ENCODE results near the gene ARMCX5. TPM values are rescaled to one million over a fixed set of nuclear protein-coding genes. Genes with fewer than 3 reads are reported as not detected.

The ARMCX5 gene
- total and polyA plus RNA-seq, 2 of the 8 experiments (the other 6 are each of a cell fraction or from before 2014, with no cell fraction given) = 8.6 to 10.9 TPM

- Histone ChIP-seq H2BK15ac (ENCODE audit: low read length) (no peak overlapping the region), H3K18ac (ENCODE audit: extremely low read depth, low read length) (no peak overlapping the region), H4K20me1 (replicated peaks in 1 of 2; ENCODE audit: control insufficient read depth in 1 of 2, insufficient read depth in 2 of 2, low read length in 2 of 2) (no peaks in the 10 kb centered on the region), H3K9me3 (ENCODE audit: insufficient read depth in 2 of 2, low read depth in 1 of 2, low read length in 1 of 2) (no peaks in the 10 kb centered on the region), H4K8ac (ENCODE audit: extremely low read depth, insufficient read depth, low read length) (no peak overlapping the region), H3K4ac (replicated peaks; ENCODE audit: insufficient read length, low read depth, low read length) (no peak overlapping the region), H3K56ac (replicated peaks; ENCODE audit: insufficient read length, low read depth, low read length) (no peak overlapping the region), H2BK12ac (ENCODE audit: low read depth, low read length) (no peak overlapping the region), H2BK5ac (ENCODE audit: low read depth, low read length) (no peak overlapping the region), H3K23me2 (ENCODE audit: low read depth, low read length) (no peaks in the 10 kb centered on the region), H3K79me2 (ENCODE audit: control insufficient read depth in 1 of 2, insufficient read depth in 2 of 2, low read length in 2 of 2) (no peaks in the 10 kb centered on the region; a peak in 1 of 4 replicates), H3K9ac (replicated peaks in 1 of 4; ENCODE audit: extremely low read depth in 1 of 4, low read depth in 3 of 4, low read length in 3 of 4) (no peak overlapping the region), H3K4me2 (ENCODE audit: insufficient read depth in 1 of 2, low read depth in 2 of 2, low read length in 2 of 2) (no peak overlapping the region), H4K91ac (replicated peaks; ENCODE audit: insufficient read length, low read length) (no peak overlapping the region), H2BK20ac (ENCODE audit: low read length) (no peak overlapping the region), H2BK120ac (replicated peaks; ENCODE audit: low read depth, low read length) (no peak overlapping the region), H3K79me1 (ENCODE audit: low read depth, low read length) (no peaks in the 10 kb centered on the region), H3K27ac (ENCODE audit: low read depth, low read length) (no peak overlapping the region), H3K4me3 (ENCODE audit: extremely low read depth in 1 of 4, insufficient read depth in 2 of 4, low read depth in 3 of 4, low read length in 4 of 4) (no peak overlapping the region), H3K23ac (ENCODE audit: insufficient read length) (no peak overlapping the region), H3K36me3 (ENCODE audit: control insufficient read depth in 2 of 4, insufficient read depth in 4 of 4, low read length in 3 of 4) (no peaks in the 10 kb centered on the region; a peak in 1 of 8 replicates), H3K14ac (ENCODE audit: insufficient read length) (no peak overlapping the region), H2AFZ (ENCODE audit: low read length) (no peak overlapping the region), H4K5ac (ENCODE audit: insufficient read length, low read depth, low read length) (no peak overlapping the region), H3K27me3 (replicated peaks in 1 of 4; ENCODE audit: control insufficient read depth in 3 of 4, extremely low read depth in 1 of 4, insufficient read depth in 3 of 4, low read length in 3 of 4) (no peaks in the 10 kb centered on the region), H3K4me1 (replicated peaks in 1 of 4; ENCODE audit: control insufficient read depth in 3 of 4, insufficient read depth in 4 of 4, low read length in 3 of 4) (no peaks in the 10 kb centered on the region), H2AK5ac (ENCODE audit: low read depth, low read length) (no peak overlapping the region)
- DNase-seq (ENCODE audit: low read depth in 1 of 2, low spot score in 2 of 2) = no peak
- TF ChIP-seq SRF (IDR thresholded peaks at IDR 0.05; ENCODE audit: low read depth, low read length) = no peak
- 100% methylated on average over 1 of the region's 1 CpG; no CpG with 5 or more reads in 1 of the 2 experiments for WGBS, 2 experiments (ENCODE audit: extremely low coverage in 1 of 2, insufficient coverage in 1 of 2, insufficient read length in 1 of 2, insufficient replicate concordance in 2 of 2, low coverage in 1 of 2, low lambda C conversion rate in 2 of 2, missing lambda C conversion rate in 1 of 2)
- POLR2A ChIA-PET (ENCODE audit: partially characterized antibody) = no interaction called here
- CTCF ChIA-PET (ENCODE audit: partially characterized antibody) = no interaction called here
- FAIRE-seq = no peak
These were observed 28.3 kb downstream of the ARMCX5 start for GRCh38 chrX:102627640-102628039.

Data from H1 (cell line).